Measurements from ENCODE around the gene HOXB9. TPM values are rescaled to one million over a fixed set of nuclear protein-coding genes. Genes with fewer than 3 reads are reported as not detected.

Gene HOXB9
- total RNA-seq, 1 donor from 2014 or later: 0.11 TPM

Small RNAs within 50 kb of the gene (microRNA-seq; reads per million reads assigned to microRNA genes)
- 2.7 reads per million, percentile 3 among the genes with 10 or more reads in this experiment for gene MIR196A1

Other genes with a start within 250 kb of the HOXB9 start
- gene SKAP1, start 196.1 kb downstream of the HOXB9 start, total RNA-seq: not detected in 2 replicates
- not detected in 2 replicates for gene HOXB1, start 95.3 kb downstream of the HOXB9 start, total RNA-seq
- 0.41 and 1.8 TPM in 2 replicates for gene HOXB2, start 81.2 kb downstream of the HOXB9 start, total RNA-seq
- not detected in 2 replicates for gene HOXB4, start 48.0 kb downstream of the HOXB9 start, total RNA-seq
- gene HOXB3, start 36.1 kb downstream of the HOXB9 start, total RNA-seq: not detected in 2 replicates
- not detected in 2 replicates for gene HOXB5, start 32.6 kb downstream of the HOXB9 start, total RNA-seq
- not detected in 2 replicates for gene HOXB6, start 21.4 kb downstream of the HOXB9 start, total RNA-seq
- not detected in 2 replicates for gene HOXB7, start 15.3 kb downstream of the HOXB9 start, total RNA-seq
- gene HOXB8, start 11.1 kb downstream of the HOXB9 start, total RNA-seq: not detected in 2 replicates
- gene PRAC1, start 96.2 kb upstream of the HOXB9 start, total RNA-seq: not detected in 2 replicates
- not detected in 2 replicates for gene PRAC2, start 96.8 kb upstream of the HOXB9 start, total RNA-seq
- not detected in 2 replicates for gene HOXB13, start 102.4 kb upstream of the HOXB9 start, total RNA-seq
- not detected in 2 replicates for gene TTLL6, start 190.9 kb upstream of the HOXB9 start, total RNA-seq
- 72.9 and 73.8 TPM in 2 replicates for gene CALCOCO2, start 204.7 kb upstream of the HOXB9 start, total RNA-seq

Data from astrocyte (in vitro differentiated cells and primary cell).